K562 (cell line): ENCODE measurements around the gene SOX2.

Experiments
- CCNT2 ChIP-seq: IDR thresholded peaks from 2 replicates; pipeline ENCODE4 v1.6.1; 2011; ENCODE audit warnings: borderline replicate concordance, low read depth, mild to moderate bottlenecking, moderate library complexity, mixed read lengths, low read length; ENCODE audit not compliant: insufficient read length; ENCODE audit errors: extremely low read depth
- CTCF ChIP-seq, 3 experiments: IDR thresholded peaks in 2 of 3; conservative IDR thresholded peaks in 1 of 3; 2 replicates each; pipeline ENCODE4 v1.5.1; 2011 to 2012; ENCODE audit warnings: low read length in 3 of 3, mild to moderate bottlenecking in 3 of 3, control low read depth in 2 of 3, improper control_type of control experiment in 1 of 3, inconsistent platforms in 1 of 3, low read depth in 1 of 3, mixed read lengths in 1 of 3, moderate library complexity in 1 of 3; ENCODE audit not compliant: insufficient read depth in 2 of 3
- POLR2AphosphoS5 ChIP-seq: IDR thresholded peaks from 2 replicates; pipeline ENCODE4 v1.6.1; 2011; ENCODE audit warnings: mild to moderate bottlenecking, low read depth, low read length, moderate library complexity; ENCODE audit not compliant: control insufficient read depth, insufficient read depth
- YY1 ChIP-seq, 3 experiments: IDR thresholded peaks; 2 replicates each; pipeline ENCODE4 v1.6.1; 2011; ENCODE audit warnings: low read length in 2 of 3, mild to moderate bottlenecking in 2 of 3, moderate library complexity in 2 of 3, borderline replicate concordance in 1 of 3, control low read depth in 1 of 3, low read depth in 1 of 3; ENCODE audit not compliant: insufficient read depth in 3 of 3, insufficient replicate concordance in 2 of 3, control insufficient read depth in 1 of 3, insufficient read length in 1 of 3; ENCODE audit errors: extremely low read depth in 1 of 3
- ZNF143 ChIP-seq: sonication (generic); formaldehyde crosslinking; IDR thresholded peaks from 2 replicates; pipeline ENCODE4 v1.9.0; 2022; ENCODE audit warnings: mild to moderate bottlenecking, missing genetic modification reagents
- ZNF436 ChIP-seq: fragments of 250-450, 450-650 bp; sonication (Bioruptor Pico); formaldehyde crosslinking; IDR thresholded peaks from 2 replicates; pipeline ENCODE4 v1.7.0; 2020; ENCODE audit warnings: mild to moderate bottlenecking
- ZNF695 ChIP-seq: fragments of 450-650 bp; formaldehyde crosslinking; IDR thresholded peaks from 2 replicates; pipeline ENCODE4 v1.4.0; 2020; ENCODE audit warnings: mild to moderate bottlenecking, moderate library complexity
- TF ChIP-seq, protein P1 (sequence below): fragments of 450-650 bp; IDR thresholded peaks from 2 replicates; pipeline ENCODE4 v1.6.1; 2017; ENCODE audit warnings: antibody characterized with exemption

DNA sequence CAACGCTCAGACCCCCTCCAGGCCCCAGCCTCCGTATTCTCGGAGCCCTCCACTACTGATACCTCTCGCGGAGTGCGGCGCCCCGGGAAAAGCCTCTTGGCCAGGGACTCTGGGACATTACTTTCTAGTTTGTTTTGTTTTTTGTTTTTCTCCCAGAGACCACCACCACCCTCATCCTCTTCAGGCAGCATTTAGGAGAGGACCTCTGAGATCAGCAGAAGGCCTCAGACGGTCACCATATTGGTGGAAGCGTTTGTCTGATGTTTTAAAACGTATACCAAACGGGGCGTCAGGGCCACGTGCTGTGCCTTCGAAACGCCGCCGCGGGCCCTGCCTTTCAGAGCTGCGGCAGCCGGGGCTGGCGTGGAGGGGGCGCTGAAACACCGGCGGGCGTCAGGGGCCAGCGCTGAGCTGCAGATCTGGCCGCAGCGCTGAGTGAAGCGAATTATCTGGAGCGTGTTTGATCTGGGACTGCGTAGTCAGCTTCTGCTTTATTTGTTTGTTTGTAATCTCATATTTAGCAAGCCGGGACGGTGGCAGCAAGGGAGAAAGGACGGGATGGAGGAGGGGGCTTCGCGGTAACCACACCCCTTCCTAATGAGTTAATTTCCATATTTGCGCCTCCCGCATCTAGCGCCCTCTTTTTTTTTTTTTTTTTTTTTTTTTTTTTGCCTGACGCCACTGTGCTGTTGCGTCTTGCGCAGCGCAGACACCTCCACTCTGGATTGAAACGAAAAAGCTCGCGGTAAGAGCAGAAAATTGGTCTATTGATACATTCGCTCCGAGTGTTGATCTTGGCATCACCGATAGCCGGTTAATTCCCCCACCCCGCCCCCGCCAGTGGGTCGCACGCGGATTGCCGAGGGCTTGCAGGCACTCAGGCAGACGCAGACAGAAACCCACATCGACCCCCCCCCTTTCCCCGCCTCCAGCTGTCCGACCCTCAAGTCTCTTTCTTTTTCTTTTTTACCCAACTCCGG lies 14.9 kb downstream of the SOX2 start:
- TF ChIP-seq POLR2AphosphoS5: no peak
- TF ChIP-seq ZNF695 (CRISPR knock-in tag): no peak
- TF ChIP-seq ZNF436 (CRISPR knock-in tag): no peak
- TF ChIP-seq, protein P1, sequence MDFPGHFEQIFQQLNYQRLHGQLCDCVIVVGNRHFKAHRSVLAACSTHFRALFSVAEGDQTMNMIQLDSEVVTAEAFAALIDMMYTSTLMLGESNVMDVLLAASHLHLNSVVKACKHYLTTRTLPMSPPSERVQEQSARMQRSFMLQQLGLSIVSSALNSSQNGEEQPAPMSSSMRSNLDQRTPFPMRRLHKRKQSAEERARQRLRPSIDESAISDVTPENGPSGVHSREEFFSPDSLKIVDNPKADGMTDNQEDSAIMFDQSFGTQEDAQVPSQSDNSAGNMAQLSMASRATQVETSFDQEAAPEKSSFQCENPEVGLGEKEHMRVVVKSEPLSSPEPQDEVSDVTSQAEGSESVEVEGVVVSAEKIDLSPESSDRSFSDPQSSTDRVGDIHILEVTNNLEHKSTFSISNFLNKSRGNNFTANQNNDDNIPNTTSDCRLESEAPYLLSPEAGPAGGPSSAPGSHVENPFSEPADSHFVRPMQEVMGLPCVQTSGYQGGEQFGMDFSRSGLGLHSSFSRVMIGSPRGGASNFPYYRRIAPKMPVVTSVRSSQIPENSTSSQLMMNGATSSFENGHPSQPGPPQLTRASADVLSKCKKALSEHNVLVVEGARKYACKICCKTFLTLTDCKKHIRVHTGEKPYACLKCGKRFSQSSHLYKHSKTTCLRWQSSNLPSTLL: no peak
- no peak for TF ChIP-seq YY1 (IDR thresholded peaks at IDR 0.05; ENCODE audit: borderline replicate concordance in 1 of 3, control insufficient read depth in 1 of 3, extremely low read depth in 1 of 3, insufficient read depth in 3 of 3, insufficient read length in 1 of 3, insufficient replicate concordance in 2 of 3, low read depth in 1 of 3, low read length in 2 of 3)
- TF ChIP-seq CTCF (IDR thresholded peaks at IDR 0.05 in 2 of 3, conservative IDR thresholded peaks at IDR 0.05 in 1 of 3; ENCODE audit: insufficient read depth in 2 of 3, low read depth in 1 of 3, low read length in 3 of 3): no peak
- no peak for TF ChIP-seq ZNF143 (CRISPR knock-in tag)
- no peak for TF ChIP-seq CCNT2
